DOHH2 (cell line): ENCODE measurements around the gene DKK1.

Experiments used
- EZH2phosphoT487 ChIP-seq: fragments of 200-600 bp; sonication (generic); IDR thresholded peaks from 2 replicates; pipeline ENCODE4 v1.6.1; 2017; ENCODE audit warnings: borderline replicate concordance, mild to moderate bottlenecking, antibody characterized with exemption, low read length, moderate library complexity, mixed read lengths
- TF ChIP-seq, protein P1 (sequence below): fragments of 200-600 bp; sonication (generic); IDR thresholded peaks from one replicate; pipeline ENCODE4 v1.5.1; 2014; ENCODE audit warnings: antibody characterized with exemption, mild to moderate bottlenecking, low read depth, low read length; ENCODE audit not compliant: poor library complexity, severe bottlenecking

DNA sequence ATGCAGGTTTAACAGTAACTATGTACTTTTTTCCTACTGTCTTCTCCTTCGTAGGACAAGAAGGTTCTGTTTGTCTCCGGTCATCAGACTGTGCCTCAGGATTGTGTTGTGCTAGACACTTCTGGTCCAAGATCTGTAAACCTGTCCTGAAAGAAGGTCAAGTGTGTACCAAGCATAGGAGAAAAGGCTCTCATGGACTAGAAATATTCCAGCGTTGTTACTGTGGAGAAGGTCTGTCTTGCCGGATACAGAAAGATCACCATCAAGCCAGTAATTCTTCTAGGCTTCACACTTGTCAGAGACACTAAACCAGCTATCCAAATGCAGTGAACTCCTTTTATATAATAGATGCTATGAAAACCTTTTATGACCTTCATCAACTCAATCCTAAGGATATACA is 2.4 kb downstream of the DKK1 start:
- TF ChIP-seq, protein P1, sequence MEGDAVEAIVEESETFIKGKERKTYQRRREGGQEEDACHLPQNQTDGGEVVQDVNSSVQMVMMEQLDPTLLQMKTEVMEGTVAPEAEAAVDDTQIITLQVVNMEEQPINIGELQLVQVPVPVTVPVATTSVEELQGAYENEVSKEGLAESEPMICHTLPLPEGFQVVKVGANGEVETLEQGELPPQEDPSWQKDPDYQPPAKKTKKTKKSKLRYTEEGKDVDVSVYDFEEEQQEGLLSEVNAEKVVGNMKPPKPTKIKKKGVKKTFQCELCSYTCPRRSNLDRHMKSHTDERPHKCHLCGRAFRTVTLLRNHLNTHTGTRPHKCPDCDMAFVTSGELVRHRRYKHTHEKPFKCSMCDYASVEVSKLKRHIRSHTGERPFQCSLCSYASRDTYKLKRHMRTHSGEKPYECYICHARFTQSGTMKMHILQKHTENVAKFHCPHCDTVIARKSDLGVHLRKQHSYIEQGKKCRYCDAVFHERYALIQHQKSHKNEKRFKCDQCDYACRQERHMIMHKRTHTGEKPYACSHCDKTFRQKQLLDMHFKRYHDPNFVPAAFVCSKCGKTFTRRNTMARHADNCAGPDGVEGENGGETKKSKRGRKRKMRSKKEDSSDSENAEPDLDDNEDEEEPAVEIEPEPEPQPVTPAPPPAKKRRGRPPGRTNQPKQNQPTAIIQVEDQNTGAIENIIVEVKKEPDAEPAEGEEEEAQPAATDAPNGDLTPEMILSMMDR, result no peak
- no peak for TF ChIP-seq EZH2phosphoT487
